H1 (cell line): ENCODE measurements around the gene HOXA6. TPM values are rescaled to one million over a fixed set of nuclear protein-coding genes. Genes with fewer than 3 reads are reported as not detected.

Experiments used
- polyA plus RNA-seq, 7 experiments: library from polyadenylated mRNA; depleted of rRNA in 3 of 7; stranded (reverse) in 5 of 7; unstranded in 2 of 7; fragments of >200 nt in 5 of 7; fragments of 200-250 nt in 2 of 7; gene quantifications; 1 replicate in 5 of 7; 2 replicates in 1 of 7; 4 replicates in 1 of 7; pipeline versions ENCODE4 v1.2.1 to v1.2.3, GENCODE V29; 2011 to 2013; ENCODE audit warnings: missing spikeins in 2 of 7, mixed read lengths in 2 of 7
- total RNA-seq: library from RNA; stranded (reverse); fragmentation: NEBNext Ultra II Directional; extraction: Animal tissue kit (Norgen Biotek cat#: 25700); gene quantifications from 2 replicates; pipeline ENCODE4 v1.2.1, GENCODE V29; 2021
- TF ChIP-seq, protein P1 (sequence below): IDR thresholded peaks from 2 replicates; pipeline ENCODE4 v1.6.1; 2011; ENCODE audit warnings: low read depth, mild to moderate bottlenecking, low read length; ENCODE audit not compliant: insufficient read depth

Gene HOXA6
- total and polyA plus RNA-seq, 2 of the 8 experiments (the other 6 are each of a cell fraction or from before 2014, with no cell fraction given): not detected

DNA sequence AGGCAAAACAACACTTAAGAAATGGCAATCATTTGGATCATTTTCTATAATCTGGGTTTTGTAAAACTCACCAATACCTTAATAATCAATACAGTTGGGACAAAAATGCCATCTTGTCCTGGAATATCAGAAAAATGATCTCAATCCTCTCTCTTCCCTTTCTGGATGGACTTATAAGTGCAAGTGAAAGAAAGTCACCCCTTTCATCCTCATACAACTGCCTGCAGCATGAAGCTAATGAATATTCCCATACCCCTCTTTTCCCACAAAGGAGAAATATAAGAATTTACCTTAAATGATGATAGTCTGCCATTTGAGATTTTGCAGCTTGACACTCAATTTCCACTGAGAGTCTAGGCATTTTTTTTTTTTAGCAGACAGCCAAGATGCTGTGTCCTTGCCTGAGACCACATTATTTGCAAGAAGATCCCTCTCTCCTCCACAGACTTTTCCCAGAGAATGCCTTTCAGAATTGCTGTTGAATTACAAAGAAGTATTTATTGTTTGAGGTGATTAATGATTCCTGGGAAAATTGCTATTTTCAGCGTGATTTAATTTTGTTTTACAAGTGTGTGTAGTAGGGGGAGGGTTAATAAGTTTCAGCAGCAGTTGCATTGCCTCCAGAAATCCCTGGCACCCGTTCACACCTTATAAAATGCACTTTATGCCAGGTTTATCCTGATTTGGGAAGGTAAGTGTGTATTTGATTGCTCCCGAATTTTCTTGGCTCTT, 20.8 kb downstream of the HOXA6 start (continued):
- TF ChIP-seq, protein P1, sequence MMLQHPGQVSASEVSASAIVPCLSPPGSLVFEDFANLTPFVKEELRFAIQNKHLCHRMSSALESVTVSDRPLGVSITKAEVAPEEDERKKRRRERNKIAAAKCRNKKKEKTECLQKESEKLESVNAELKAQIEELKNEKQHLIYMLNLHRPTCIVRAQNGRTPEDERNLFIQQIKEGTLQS: no peak
